Measurements from ENCODE around the gene KRTAP19-6.
"Not testable (repeated sequence)": the region's sequence is repeated elsewhere in the genome, so short reads cannot be mapped to it uniquely, and the experiment has no call there.

KRTAP19-6 gene

DNA sequence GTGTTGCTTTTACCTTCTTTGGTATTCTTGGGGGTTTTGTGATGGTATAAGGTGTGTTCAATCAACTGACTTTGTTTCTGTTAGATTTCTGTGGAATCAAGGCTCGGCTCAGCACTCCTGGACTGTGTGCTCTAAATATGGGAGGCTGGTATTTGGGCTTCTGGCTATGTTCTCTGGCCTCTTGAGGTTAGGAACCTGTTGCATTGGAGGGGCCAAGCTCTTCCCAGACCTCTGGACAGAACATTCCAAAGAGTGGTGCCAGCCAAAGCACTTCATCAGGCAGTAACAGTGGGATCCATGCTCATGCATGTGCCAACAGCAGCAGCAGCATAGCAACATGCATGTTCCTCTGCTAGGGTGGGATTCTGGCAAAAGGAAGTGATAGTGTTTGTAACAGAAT lies 11.1 kb upstream of the KRTAP19-6 start:
- H3K27me3 ChIP-seq (replicated peaks; ENCODE audit: control insufficient read depth, insufficient read depth, low read length) = no peaks in the 10 kb centered on the region
- no peak for DNase-seq (ENCODE audit: extremely low read depth, insufficient read length)
- no peaks in the 10 kb centered on the region for H3K36me3 ChIP-seq (ENCODE audit: control insufficient read depth, insufficient read depth, low read length)
- no peak overlapping the region for H3K4me3 ChIP-seq (replicated peaks; ENCODE audit: low read depth, low read length)
- TF ChIP-seq, protein P1, sequence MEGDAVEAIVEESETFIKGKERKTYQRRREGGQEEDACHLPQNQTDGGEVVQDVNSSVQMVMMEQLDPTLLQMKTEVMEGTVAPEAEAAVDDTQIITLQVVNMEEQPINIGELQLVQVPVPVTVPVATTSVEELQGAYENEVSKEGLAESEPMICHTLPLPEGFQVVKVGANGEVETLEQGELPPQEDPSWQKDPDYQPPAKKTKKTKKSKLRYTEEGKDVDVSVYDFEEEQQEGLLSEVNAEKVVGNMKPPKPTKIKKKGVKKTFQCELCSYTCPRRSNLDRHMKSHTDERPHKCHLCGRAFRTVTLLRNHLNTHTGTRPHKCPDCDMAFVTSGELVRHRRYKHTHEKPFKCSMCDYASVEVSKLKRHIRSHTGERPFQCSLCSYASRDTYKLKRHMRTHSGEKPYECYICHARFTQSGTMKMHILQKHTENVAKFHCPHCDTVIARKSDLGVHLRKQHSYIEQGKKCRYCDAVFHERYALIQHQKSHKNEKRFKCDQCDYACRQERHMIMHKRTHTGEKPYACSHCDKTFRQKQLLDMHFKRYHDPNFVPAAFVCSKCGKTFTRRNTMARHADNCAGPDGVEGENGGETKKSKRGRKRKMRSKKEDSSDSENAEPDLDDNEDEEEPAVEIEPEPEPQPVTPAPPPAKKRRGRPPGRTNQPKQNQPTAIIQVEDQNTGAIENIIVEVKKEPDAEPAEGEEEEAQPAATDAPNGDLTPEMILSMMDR (IDR thresholded peaks at IDR 0.05; ENCODE audit: insufficient read depth, low read length, poor library complexity, severe bottlenecking) = no peak

DNA sequence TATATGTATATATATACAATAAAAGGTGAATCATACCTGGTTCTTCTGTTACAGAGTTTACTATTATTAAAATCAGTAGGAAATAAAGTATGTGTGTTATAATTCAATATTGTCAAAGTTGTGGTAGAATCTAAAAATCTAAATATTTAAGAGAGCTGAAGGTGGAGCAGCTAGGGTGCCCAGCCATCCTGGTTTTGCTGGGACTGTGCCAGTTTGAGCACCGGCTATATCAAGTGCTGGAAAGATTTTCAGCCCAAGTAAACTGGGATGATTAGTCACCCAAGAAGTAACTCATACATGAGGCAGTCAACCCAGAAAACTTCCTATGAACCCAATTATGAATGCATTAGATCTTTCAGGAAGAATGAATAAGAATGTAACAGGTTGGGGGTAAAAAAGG lies 22.8 kb downstream of the KRTAP19-6 start:
- TF ChIP-seq, protein P1 (IDR thresholded peaks at IDR 0.05; ENCODE audit: insufficient read depth, low read length, poor library complexity, severe bottlenecking) = no peak
- Histone ChIP-seq H3K4me3 (replicated peaks; ENCODE audit: low read depth, low read length) (no peak overlapping the region), H3K36me3 (ENCODE audit: control insufficient read depth, insufficient read depth, low read length) (no peaks in the 10 kb centered on the region), H3K27me3 (replicated peaks; ENCODE audit: control insufficient read depth, insufficient read depth, low read length) (no peaks in the 10 kb centered on the region)
- no peak for DNase-seq (ENCODE audit: extremely low read depth, insufficient read length)

DNA sequence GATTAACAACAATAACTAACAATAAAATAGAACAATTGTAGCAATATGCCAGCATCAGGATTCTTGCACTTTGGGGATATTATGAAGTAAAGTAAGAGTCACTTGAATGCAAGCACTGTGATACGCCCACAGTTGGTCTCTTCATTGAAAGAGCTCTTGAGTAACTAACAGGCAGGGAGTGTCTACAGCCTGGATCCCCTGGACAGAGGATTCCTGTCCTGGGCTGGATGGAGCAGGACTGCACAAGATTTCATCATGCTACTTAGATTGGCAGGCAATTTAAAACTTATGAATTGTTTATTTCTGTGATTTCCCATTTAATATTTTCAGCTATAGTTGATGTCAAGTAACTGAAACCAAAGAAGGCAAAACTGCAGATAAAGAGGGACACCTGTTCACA lies 26.0 kb downstream of the KRTAP19-6 start:
- no peaks in the 10 kb centered on the region for H3K36me3 ChIP-seq (ENCODE audit: control insufficient read depth, insufficient read depth, low read length)
- no peak overlapping the region for H3K4me3 ChIP-seq (replicated peaks; ENCODE audit: low read depth, low read length)
- TF ChIP-seq, protein P1 (IDR thresholded peaks at IDR 0.05; ENCODE audit: insufficient read depth, low read length, poor library complexity, severe bottlenecking) = no peak
- no peak for DNase-seq (ENCODE audit: extremely low read depth, insufficient read length)
- H3K27me3 ChIP-seq (replicated peaks; ENCODE audit: control insufficient read depth, insufficient read depth, low read length) = no peaks in the 10 kb centered on the region

- TF ChIP-seq, protein P1 (IDR thresholded peaks at IDR 0.05; ENCODE audit: insufficient read depth, low read length, poor library complexity, severe bottlenecking) = peak; percentile 25
- H3K36me3 ChIP-seq (ENCODE audit: control insufficient read depth, insufficient read depth, low read length); H3K27me3 ChIP-seq (replicated peaks; ENCODE audit: control insufficient read depth, insufficient read depth, low read length); DNase-seq (ENCODE audit: extremely low read depth, insufficient read length); H3K4me3 ChIP-seq (replicated peaks; ENCODE audit: low read depth, low read length): not testable (repeated sequence)
Measured at GRCh38 chr21:30505621-30506205, 36.0 kb downstream of the KRTAP19-6 start.

DNA sequence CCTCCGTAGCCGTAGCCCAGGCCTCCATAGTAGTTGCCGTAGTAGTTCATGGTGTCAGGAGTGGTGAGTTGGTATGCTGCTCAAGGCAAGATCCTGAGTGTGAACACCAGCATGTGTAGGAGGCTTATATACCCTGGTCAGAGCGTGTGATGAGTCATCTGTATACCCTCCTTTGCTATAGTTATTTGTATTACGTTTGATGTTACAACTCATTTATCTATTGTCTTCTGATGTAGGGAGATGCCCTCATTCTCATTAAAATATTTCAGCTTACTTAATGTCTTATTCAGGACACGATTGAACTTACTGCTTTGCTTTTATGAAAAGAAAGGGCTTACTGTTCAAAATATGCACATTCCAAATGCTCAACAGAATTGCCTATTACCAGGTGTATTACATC lies 39.6 kb downstream of the KRTAP19-6 start, which contains the start of gene KRTAP19-5:
TSS of gene KRTAP19-5 (minus strand) at position 101 of the 400 bp plus-strand sequence. CDS start at position 50, 51 bp downstream.
- no peak for DNase-seq (ENCODE audit: extremely low read depth, insufficient read length)
- Histone ChIP-seq H3K4me3 (replicated peaks; ENCODE audit: low read depth, low read length) (no peak within 1 kb of the TSS), H3K36me3 (ENCODE audit: control insufficient read depth, insufficient read depth, low read length) (no peaks in the 10 kb centered on the region), H3K27me3 (replicated peaks; ENCODE audit: control insufficient read depth, insufficient read depth, low read length) (no peaks in the 10 kb centered on the region)
- TF ChIP-seq, protein P1 (IDR thresholded peaks at IDR 0.05; ENCODE audit: insufficient read depth, low read length, poor library complexity, severe bottlenecking) = no peak

DNA sequence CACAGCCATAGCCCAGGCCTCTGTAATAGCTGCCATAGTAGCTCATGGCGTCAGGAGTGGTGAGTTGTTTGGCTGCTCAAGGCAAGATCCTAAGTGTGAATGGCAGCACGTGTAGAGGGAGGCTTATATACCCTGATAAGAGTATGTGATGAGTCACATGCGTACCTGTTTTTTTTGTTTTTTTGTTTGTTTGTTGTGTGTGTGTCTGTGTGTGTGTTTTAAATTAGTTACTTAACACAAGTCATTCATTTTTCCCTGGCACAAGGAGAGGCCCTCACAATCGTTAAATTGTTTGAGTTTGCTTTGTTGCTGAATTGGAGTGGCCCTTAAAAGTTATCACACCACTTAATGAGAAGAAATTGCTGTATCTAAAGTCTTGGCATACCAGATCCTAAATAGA lies 44.6 kb downstream of the KRTAP19-6 start, which contains the start of gene KRTAP19-4:
TSS of gene KRTAP19-4 (minus strand) at position 101 of the 400 bp plus-strand sequence. CDS start at position 46, 55 bp downstream.
- DNase-seq (ENCODE audit: extremely low read depth, insufficient read length) = no peak
- TF ChIP-seq, protein P1 (IDR thresholded peaks at IDR 0.05; ENCODE audit: insufficient read depth, low read length, poor library complexity, severe bottlenecking) = no peak
- no peaks in the 10 kb centered on the region for H3K27me3 ChIP-seq (replicated peaks; ENCODE audit: control insufficient read depth, insufficient read depth, low read length)
- H3K36me3 ChIP-seq (ENCODE audit: control insufficient read depth, insufficient read depth, low read length) = no peaks in the 10 kb centered on the region
- no peak within 1 kb of the TSS for H3K4me3 ChIP-seq (replicated peaks; ENCODE audit: low read depth, low read length)

All from GM06990 (cell line).